ENCODE results near the gene CYP24A1. TPM values are rescaled to one million over a fixed set of nuclear protein-coding genes. Genes with fewer than 3 reads are reported as not detected.

CYP24A1 gene
- total RNA-seq, 4 donors from 2014 or later = 4.8 TPM; not detected in 3

GRCh38 chr20:54156522-54156921 lies 17.3 kb downstream of the CYP24A1 start:
- H3K9me3 ChIP-seq = no peaks in the 10 kb centered on the region
- no peak overlapping the region for H3K27ac ChIP-seq
- no peaks in the 10 kb centered on the region for H3K4me1 ChIP-seq
- no peaks in the 10 kb centered on the region for H3K36me3 ChIP-seq
- no peaks in the 10 kb centered on the region for H3K27me3 ChIP-seq
- intact Hi-C loops (cut with DNase I; ENCODE audit: low total_unique reads) = no loop called here
- H3K4me3 ChIP-seq = no peak overlapping the region
- TF ChIP-seq POLR2A (IDR thresholded peaks at IDR 0.05) (no peak), CTCF (IDR thresholded peaks at IDR 0.05) (no peak)
- no peak for DNase-seq

- Histone ChIP-seq H3K27me3 (no peaks in the 10 kb centered on the region), H3K27ac (no peak overlapping the region), H3K4me3 (no peak overlapping the region), H3K36me3 (no peaks in the 10 kb centered on the region), H3K9me3 (no peaks in the 10 kb centered on the region), H3K4me1 (no peaks in the 10 kb centered on the region)
- no peak for TF ChIP-seq POLR2A (IDR thresholded peaks at IDR 0.05)
- no peak for TF ChIP-seq CTCF (IDR thresholded peaks at IDR 0.05)
- no peak for DNase-seq
- intact Hi-C loops (cut with DNase I; ENCODE audit: low total_unique reads) = no loop called here
Measured at GRCh38 chr20:54155736-54156317, 18.0 kb downstream of the CYP24A1 start.

GRCh38 chr20:54154439-54154838 lies 19.3 kb downstream of the CYP24A1 start:
- DNase-seq = no peak
- Histone ChIP-seq H3K4me1 (no peaks in the 10 kb centered on the region), H3K4me3 (no peak overlapping the region), H3K27ac (no peak overlapping the region), H3K36me3 (no peaks in the 10 kb centered on the region), H3K27me3 (no peaks in the 10 kb centered on the region), H3K9me3 (no peaks in the 10 kb centered on the region)
- intact Hi-C loops (cut with DNase I; ENCODE audit: low total_unique reads) = no loop called here
- TF ChIP-seq CTCF (IDR thresholded peaks at IDR 0.05) (no peak), POLR2A (IDR thresholded peaks at IDR 0.05) (no peak)

GRCh38 chr20:54153847-54154246 lies 19.9 kb downstream of the CYP24A1 start:
- Histone ChIP-seq H3K4me1 (no peaks in the 10 kb centered on the region), H3K9me3 (no peaks in the 10 kb centered on the region), H3K27me3 (no peaks in the 10 kb centered on the region), H3K4me3 (no peak overlapping the region), H3K36me3 (no peaks in the 10 kb centered on the region), H3K27ac (no peak overlapping the region)
- no peak for DNase-seq
- TF ChIP-seq CTCF (IDR thresholded peaks at IDR 0.05) (no peak), POLR2A (IDR thresholded peaks at IDR 0.05) (no peak)
- intact Hi-C loops (cut with DNase I; ENCODE audit: low total_unique reads) = no loop called here

GRCh38 chr20:54153041-54153327 lies 20.8 kb downstream of the CYP24A1 start:
- H3K4me1 ChIP-seq = no peaks in the 10 kb centered on the region
- TF ChIP-seq CTCF (IDR thresholded peaks at IDR 0.05) = no peak
- no peak for TF ChIP-seq POLR2A (IDR thresholded peaks at IDR 0.05)
- H3K4me3 ChIP-seq = no peak overlapping the region
- no peak for DNase-seq
- no peaks in the 10 kb centered on the region for H3K27me3 ChIP-seq
- no peaks in the 10 kb centered on the region for H3K36me3 ChIP-seq
- intact Hi-C loops (cut with DNase I; ENCODE audit: low total_unique reads) = no loop called here
- H3K9me3 ChIP-seq = no peaks in the 10 kb centered on the region
- no peak overlapping the region for H3K27ac ChIP-seq
